ENCODE measurements around the gene DYNC2LI1. TPM values are rescaled to one million over a fixed set of nuclear protein-coding genes. Genes with fewer than 3 reads are reported as not detected.

The DYNC2LI1 gene
- total RNA-seq, 2 experiments from 2014 or later = 4.0 to 5.1 TPM

DNA sequence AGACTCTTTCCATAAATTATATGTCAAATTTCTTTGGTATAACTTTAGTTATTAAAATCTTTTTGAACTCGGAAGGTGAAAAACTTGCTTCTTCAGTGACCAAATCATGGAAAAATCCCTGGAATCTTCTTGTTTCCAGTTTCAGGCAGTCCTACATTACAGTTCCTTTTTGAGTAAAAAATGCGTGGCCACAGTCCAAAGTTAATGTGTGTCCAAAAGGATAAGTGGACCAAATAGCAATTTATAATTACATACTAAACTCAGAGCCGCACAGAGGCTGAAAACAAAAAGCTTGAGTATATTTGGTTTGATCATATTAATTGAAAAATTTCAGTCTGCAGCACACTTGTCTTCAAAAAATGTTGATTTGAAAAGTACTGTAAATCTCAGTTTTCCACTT is 28.4 kb upstream of the DYNC2LI1 start:
- ChIA-PET POLR2A (no interaction called here), CTCF (no interaction called here)
- no peaks in the 10 kb centered on the region for H3K9me3 Mint-ChIP-seq
- peaks cover 8% of the 10 kb centered on the region for H3K27me3 Mint-ChIP-seq
- no peak for DNase-seq
- H3K4me3 Mint-ChIP-seq = no peak overlapping the region
- H3K4me1 Mint-ChIP-seq = no peaks in the 10 kb centered on the region
- no peaks in the 10 kb centered on the region for H3K36me3 Mint-ChIP-seq (ENCODE audit: low read depth)
- H3K27ac Mint-ChIP-seq = no peak overlapping the region

DNA sequence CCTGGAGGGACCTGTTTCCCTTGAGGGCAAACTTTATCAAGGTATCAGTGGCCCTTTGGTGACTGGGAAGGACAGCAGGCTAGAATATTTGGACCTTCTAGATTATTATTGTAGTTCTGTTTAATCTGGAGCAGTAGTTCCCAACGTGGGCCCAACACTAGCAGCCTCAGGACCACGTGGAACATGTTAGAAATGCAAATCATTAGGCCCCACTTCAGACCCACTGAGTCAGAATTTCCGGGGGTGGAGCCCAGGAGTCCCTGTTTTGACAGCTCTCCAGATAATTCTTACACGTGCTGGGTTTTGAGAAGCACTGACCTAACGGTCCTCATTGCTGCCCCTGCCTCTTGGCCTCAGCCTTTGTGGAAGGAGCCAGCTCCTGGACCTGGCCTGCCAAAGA is 25.5 kb upstream of the DYNC2LI1 start:
- H3K4me1 Mint-ChIP-seq = no peaks in the 10 kb centered on the region
- H3K27me3 Mint-ChIP-seq = no peaks in the 10 kb centered on the region
- no peak overlapping the region for H3K27ac Mint-ChIP-seq
- DNase-seq = no peak
- ChIA-PET CTCF (interaction anchor here (1.0 kb wide), 1 partner anchor 64 kb away, joined by 4 read pairs; no protein-coding TSS in a partner anchor), POLR2A (no interaction called here)
- H3K36me3 Mint-ChIP-seq (ENCODE audit: low read depth) = no peaks in the 10 kb centered on the region
- no peaks in the 10 kb centered on the region for H3K9me3 Mint-ChIP-seq
- no peak overlapping the region for H3K4me3 Mint-ChIP-seq

DNA sequence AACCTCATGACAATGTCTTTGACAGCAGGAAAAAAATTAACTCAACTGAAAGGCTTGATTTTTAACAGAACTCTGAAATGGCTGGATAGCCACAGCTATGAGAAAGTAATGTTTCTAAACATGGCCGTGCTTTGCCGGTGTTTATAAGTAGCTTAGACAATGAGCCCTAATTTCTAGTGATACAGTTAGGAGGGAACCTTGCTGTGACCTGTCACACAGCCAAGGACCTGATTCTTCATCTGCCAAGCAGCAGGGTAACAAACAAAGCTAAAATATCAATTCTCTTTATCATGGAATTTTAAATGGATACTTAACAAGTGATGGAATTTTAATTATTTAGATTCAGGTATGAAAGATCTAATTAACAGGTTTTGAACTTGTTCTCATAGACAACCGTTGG is 24.3 kb upstream of the DYNC2LI1 start:
- CTCF ChIA-PET = no interaction called here
- Mint-ChIP-seq H3K9me3 (no peaks in the 10 kb centered on the region), H3K27me3 (no peaks in the 10 kb centered on the region), H3K4me1 (no peaks in the 10 kb centered on the region), H3K27ac (no peak overlapping the region), H3K4me3 (no peak overlapping the region), H3K36me3 (ENCODE audit: low read depth) (no peaks in the 10 kb centered on the region)
- DNase-seq = no peak
- POLR2A ChIA-PET = no interaction called here

DNA sequence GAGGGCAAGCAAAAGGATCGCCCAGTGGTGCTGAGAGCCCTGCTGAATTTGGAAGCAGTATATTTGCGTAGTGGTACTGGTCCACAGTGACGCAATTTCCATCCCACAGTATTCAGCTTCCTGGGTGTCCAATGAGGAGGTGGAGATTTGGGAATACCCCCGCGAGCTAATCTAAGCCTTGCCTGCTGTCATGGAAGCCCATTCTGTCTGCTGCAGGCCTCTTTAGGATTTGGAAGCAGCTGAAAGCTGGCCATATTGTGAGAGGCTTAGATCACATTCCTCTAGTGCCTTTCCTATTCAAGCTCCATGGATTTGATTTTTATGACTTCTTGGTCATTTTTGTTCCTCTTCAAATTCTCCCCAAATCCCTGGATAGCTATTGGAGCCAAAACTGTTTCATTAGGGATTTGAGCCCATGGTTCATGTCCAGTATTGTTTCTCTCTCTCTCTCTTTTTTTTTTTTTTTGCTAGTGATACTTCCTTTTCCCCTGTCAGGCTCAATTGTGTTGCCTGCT is 22.3 kb upstream of the DYNC2LI1 start:
- Mint-ChIP-seq H3K9me3 (no peaks in the 10 kb centered on the region), H3K36me3 (ENCODE audit: low read depth) (no peaks in the 10 kb centered on the region), H3K27ac (no peak overlapping the region), H3K27me3 (no peaks in the 10 kb centered on the region), H3K4me1 (no peaks in the 10 kb centered on the region), H3K4me3 (no peak overlapping the region)
- ChIA-PET POLR2A (no interaction called here), CTCF (interaction anchor here (0.6 kb wide), 2 partner anchors 18 to 110 kb away, joined by 4 read pairs; no protein-coding TSS in a partner anchor)
- no peak for DNase-seq

DNA sequence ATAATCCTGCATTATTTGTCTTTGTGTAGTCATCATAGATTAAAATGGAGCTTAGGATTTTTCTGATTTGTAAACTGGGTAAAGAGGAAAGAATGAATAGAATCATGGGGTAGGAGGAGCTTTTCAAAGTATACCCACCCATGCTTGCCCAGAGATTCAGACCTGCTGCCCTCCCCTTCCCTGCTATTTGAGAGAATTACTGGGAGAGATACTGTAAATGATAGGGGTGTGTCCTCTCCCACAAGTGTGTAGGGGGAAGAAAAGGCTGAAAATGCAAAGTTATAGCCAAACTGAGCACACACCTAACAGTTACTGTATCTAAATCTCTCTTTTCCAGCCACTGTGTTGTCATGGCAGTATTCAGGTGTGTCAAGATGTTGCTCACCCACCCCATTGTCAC is 21.5 kb upstream of the DYNC2LI1 start:
- Mint-ChIP-seq H3K36me3 (ENCODE audit: low read depth) (no peaks in the 10 kb centered on the region), H3K27ac (no peak overlapping the region), H3K27me3 (no peaks in the 10 kb centered on the region), H3K9me3 (no peaks in the 10 kb centered on the region), H3K4me1 (no peaks in the 10 kb centered on the region), H3K4me3 (no peak overlapping the region)
- no peak for DNase-seq
- ChIA-PET POLR2A (no interaction called here), CTCF (no interaction called here)

DNA sequence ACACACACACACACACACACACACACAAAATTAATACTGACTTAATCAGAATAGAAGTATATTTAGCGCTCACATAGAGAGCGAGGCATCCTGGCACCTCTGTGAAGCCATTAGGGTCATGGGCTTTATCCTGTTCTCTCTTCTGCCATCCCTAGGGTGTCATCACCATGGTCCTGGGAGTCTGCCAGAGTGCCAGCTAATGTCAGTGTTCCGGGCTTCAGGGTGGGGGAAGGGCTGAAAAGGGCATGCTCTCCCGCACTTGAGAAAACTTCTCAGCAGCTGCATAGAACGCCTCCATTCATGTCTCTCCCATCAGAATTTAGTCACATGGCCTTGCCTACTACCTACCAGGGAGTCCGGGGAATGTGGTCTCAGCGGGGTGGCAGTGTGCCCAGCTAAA is 19.7 kb upstream of the DYNC2LI1 start:
- H3K36me3 Mint-ChIP-seq (ENCODE audit: low read depth) = no peaks in the 10 kb centered on the region
- H3K9me3 Mint-ChIP-seq = no peaks in the 10 kb centered on the region
- H3K27me3 Mint-ChIP-seq = no peaks in the 10 kb centered on the region
- no peak overlapping the region for H3K4me3 Mint-ChIP-seq
- CTCF ChIA-PET = no interaction called here
- POLR2A ChIA-PET = no interaction called here
- H3K4me1 Mint-ChIP-seq = no peaks in the 10 kb centered on the region
- no peak for DNase-seq
- no peak overlapping the region for H3K27ac Mint-ChIP-seq

DNA sequence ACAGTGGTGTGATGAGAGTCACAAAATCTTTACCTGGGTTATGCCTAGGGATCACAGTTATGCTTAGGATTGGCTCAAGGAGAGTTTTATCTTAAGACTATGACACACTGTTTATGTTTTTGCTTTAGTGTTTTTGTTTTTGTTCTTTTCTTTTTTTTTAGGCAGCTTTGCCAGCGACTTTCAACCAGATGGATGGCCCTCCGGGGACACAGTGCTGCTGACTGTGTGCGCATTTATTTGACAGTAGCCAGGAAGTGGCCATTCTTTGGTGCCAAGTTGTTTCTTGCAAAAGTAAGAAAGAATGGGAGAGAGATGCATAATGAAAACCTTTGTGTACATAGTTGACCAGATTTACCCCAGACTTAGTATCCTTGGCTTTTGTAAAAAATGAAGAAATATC is 15.1 kb upstream of the DYNC2LI1 start:
- no peaks in the 10 kb centered on the region for H3K36me3 Mint-ChIP-seq (ENCODE audit: low read depth)
- ChIA-PET CTCF (no interaction called here), POLR2A (no interaction called here)
- no peak for DNase-seq
- no peaks in the 10 kb centered on the region for H3K4me1 Mint-ChIP-seq
- H3K9me3 Mint-ChIP-seq = no peaks in the 10 kb centered on the region
- no peak overlapping the region for H3K4me3 Mint-ChIP-seq
- H3K27me3 Mint-ChIP-seq = no peaks in the 10 kb centered on the region
- no peak overlapping the region for H3K27ac Mint-ChIP-seq

DNA sequence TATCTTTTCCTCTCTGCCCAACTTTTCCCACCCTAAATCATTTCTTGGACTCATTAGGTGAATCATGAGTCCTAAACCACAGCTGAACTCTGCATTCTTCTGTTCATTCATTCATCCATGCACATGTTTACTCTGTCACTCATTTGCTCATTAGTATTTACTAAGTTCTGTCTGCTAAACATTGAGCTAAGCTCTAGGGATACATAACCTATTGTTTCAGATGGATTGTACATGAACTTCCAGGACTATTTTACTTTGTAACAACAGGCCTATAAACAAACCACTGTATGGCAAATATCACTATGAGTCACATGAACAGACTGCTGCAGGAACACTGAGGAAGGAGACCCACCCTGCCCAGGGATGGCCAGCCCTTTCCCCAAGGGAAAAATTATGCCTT is 14.6 kb upstream of the DYNC2LI1 start:
- no peaks in the 10 kb centered on the region for H3K36me3 Mint-ChIP-seq (ENCODE audit: low read depth)
- H3K27ac Mint-ChIP-seq = no peak overlapping the region
- H3K4me3 Mint-ChIP-seq = no peak overlapping the region
- H3K9me3 Mint-ChIP-seq = no peaks in the 10 kb centered on the region
- POLR2A ChIA-PET = no interaction called here
- DNase-seq = no peak
- no peaks in the 10 kb centered on the region for H3K4me1 Mint-ChIP-seq
- no peaks in the 10 kb centered on the region for H3K27me3 Mint-ChIP-seq
- CTCF ChIA-PET = no interaction called here

DNA sequence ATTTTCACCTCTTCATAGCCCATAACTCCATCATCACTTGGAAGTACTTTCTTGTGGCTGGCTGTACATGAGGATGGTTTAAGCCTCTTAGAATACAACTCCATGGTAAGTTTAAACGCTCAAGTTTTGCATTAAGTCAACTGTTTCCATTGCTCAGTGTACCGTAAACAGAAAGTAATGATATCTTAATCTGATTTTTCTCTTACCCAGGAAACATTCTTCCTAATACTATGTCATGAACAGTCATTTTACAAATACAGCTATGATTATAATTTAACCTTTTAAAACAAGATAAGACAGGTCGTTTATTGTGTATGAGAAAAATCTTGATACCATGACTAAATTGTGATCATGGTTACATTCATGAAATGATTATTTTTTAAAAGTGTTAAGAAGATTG is 11.6 kb upstream of the DYNC2LI1 start:
- ChIA-PET CTCF (interaction anchor here (2.2 kb wide), 1 partner anchor 12 kb away, joined by 6 read pairs; the partner anchor contains the start of gene DYNC2LI1), POLR2A (no interaction called here)

DNA sequence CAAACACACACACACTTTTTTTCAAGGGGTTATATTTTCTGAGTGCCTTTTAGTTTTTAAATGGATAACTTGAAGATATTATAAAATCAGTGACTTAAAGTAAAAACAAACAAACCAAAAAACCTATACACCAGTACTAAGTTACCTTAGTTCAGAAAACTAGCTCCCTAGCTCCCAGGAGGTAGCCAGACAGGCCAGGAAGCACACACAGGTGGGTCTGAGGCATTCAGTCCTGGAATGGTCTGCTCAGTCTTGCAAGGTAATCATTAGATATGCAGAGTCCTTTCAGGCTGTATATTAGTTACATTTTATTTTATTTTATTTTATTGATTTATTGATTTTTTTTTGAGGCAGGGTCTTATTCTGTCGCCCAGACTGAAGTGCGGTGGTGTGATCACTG is 10.7 kb upstream of the DYNC2LI1 start:
- H3K27me3 Mint-ChIP-seq = no peaks in the 10 kb centered on the region
- ChIA-PET POLR2A (interaction anchor here (0.6 kb wide), 1 partner anchor 120 kb away, joined by 3 read pairs; no protein-coding TSS in a partner anchor), CTCF (no interaction called here)
- no peak for DNase-seq
- no peak overlapping the region for H3K27ac Mint-ChIP-seq
- no peaks in the 10 kb centered on the region for H3K4me1 Mint-ChIP-seq
- H3K9me3 Mint-ChIP-seq = no peaks in the 10 kb centered on the region
- no peaks in the 10 kb centered on the region for H3K36me3 Mint-ChIP-seq (ENCODE audit: low read depth)
- H3K4me3 Mint-ChIP-seq = no peak overlapping the region

More for the DNA sequence above, 11.6 kb upstream of the DYNC2LI1 start:
- no peaks in the 10 kb centered on the region for H3K9me3 Mint-ChIP-seq
- no peaks in the 10 kb centered on the region for H3K27me3 Mint-ChIP-seq
- no peaks in the 10 kb centered on the region for H3K4me1 Mint-ChIP-seq
- H3K27ac Mint-ChIP-seq = no peak overlapping the region
- DNase-seq = no peak
- no peaks in the 10 kb centered on the region for H3K36me3 Mint-ChIP-seq (ENCODE audit: low read depth)
- no peak overlapping the region for H3K4me3 Mint-ChIP-seq

DNA sequence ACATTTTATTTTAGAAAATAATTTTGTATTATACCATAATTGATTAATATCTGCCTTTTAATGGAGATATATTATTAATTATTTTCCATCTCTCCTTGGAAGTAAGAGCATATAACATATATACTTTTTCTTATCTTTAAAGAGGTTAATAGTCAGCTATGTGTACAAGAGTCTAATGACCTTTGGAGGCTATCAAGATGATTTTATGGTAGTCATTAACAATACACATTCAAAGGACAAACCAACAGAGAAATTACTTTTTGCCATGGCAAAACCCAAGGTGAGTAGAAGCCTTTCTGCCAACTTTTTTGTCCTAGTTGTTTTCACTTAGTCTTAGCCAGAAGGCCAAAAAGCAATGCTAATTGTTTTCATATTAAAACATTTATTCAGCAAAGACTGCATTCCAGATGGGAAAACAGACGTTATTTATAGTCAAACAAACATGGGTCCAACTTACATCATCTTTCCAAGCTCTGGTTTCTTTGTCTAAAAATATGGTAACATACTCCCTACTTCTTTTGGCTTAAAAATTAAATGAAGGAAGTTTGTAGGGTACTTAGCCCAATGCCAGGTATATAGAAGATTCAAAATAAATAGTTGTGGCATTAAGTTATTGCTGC is 9.6 kb upstream of the DYNC2LI1 start:
- Mint-ChIP-seq H3K4me1 (no peaks in the 10 kb centered on the region), H3K9me3 (no peaks in the 10 kb centered on the region), H3K27ac (no peak overlapping the region), H3K4me3 (no peak overlapping the region), H3K36me3 (ENCODE audit: low read depth) (no peaks in the 10 kb centered on the region), H3K27me3 (no peaks in the 10 kb centered on the region)
- POLR2A ChIA-PET = no interaction called here
- DNase-seq = no peak
- CTCF ChIA-PET = interaction anchor here (1.6 kb wide), 1 partner anchor 9 kb away, joined by 5 read pairs; the partner anchor contains the start of gene DYNC2LI1

DNA sequence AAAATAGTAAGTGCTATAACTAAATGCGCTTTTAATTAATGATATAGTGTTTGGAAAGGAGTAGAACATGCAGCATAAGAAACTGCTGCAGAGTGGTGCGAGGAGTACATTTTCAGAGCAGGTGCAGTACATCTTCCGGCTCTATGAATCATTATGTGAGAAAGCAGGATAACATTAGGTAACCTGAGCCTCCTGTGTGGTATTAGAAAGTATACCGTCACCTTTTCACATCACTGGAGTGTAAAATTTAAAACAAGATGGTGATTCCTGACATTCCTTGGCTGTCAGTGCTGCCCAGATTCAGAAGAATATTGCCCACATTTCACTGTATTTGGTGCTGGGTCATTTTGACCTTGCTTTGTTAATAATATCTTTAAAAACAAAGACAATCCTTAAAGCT is 7.8 kb upstream of the DYNC2LI1 start:
- Mint-ChIP-seq H3K36me3 (ENCODE audit: low read depth) (no peaks in the 10 kb centered on the region), H3K4me1 (no peaks in the 10 kb centered on the region), H3K27ac (no peak overlapping the region), H3K4me3 (no peak overlapping the region), H3K27me3 (no peaks in the 10 kb centered on the region), H3K9me3 (no peaks in the 10 kb centered on the region)
- POLR2A ChIA-PET = no interaction called here
- CTCF ChIA-PET = no interaction called here
- no peak for DNase-seq

DNA sequence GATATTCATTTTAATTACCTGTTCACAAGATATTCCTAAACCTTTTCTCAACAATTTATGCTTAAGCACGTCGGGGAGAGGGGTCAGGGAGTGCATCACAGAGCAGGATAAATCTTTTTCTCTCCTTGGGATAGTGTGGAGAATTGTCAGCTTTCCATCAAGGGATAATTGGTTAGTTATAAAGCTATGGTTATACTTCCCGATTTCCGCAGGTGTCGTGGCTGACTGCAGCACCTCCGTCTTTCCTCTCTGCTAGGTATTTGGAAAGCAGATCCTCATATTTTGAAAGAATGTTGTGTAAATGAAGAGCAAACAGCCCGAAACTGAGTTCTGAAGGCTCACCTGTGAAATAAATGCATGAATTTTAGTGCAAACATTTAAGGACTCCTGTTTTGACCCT is 778 bp downstream of the DYNC2LI1 start:
- peak overlapping the region; percentile 92 for H3K4me3 Mint-ChIP-seq
- no peaks in the 10 kb centered on the region for H3K9me3 Mint-ChIP-seq
- H3K27me3 Mint-ChIP-seq = no peaks in the 10 kb centered on the region
- H3K4me1 Mint-ChIP-seq = peaks cover 16% of the 10 kb centered on the region
- DNase-seq = no peak
- CTCF ChIA-PET = interaction anchor here (1.3 kb wide), 1 partner anchor 13 kb away, joined by 6 read pairs; no protein-coding TSS in a partner anchor
- no peaks in the 10 kb centered on the region for H3K36me3 Mint-ChIP-seq (ENCODE audit: low read depth)
- POLR2A ChIA-PET = no interaction called here
- peak overlapping the region; percentile 63 for H3K27ac Mint-ChIP-seq

DNA sequence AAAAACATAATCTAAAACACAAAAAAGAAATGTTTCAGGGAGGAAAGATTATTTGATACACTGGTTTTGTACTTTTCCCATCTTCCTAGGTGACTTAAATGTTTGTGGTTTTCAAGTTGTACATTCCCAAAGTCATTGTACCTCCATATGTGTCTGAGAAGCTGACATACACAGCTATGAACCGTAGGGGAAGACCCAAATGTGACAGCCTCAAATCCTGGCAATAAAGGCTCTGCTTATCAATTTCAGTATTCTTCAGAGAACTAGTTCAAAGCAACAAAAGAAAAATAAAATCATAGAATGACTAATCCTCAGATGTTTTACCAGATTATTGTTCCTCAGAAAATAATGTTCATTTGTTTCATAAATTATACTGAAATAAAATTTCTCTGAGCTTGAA is 2.5 kb downstream of the DYNC2LI1 start:
- H3K4me3 Mint-ChIP-seq = no peak overlapping the region
- no peaks in the 10 kb centered on the region for H3K36me3 Mint-ChIP-seq (ENCODE audit: low read depth)
- ChIA-PET CTCF (no interaction called here), POLR2A (no interaction called here)
- H3K27me3 Mint-ChIP-seq = no peaks in the 10 kb centered on the region
- peaks cover 16% of the 10 kb centered on the region for H3K4me1 Mint-ChIP-seq
- no peaks in the 10 kb centered on the region for H3K9me3 Mint-ChIP-seq
- DNase-seq = no peak
- no peak overlapping the region for H3K27ac Mint-ChIP-seq

Measured in activated CD4-positive, alpha-beta T cell treated with anti-CD3 and anti-CD28 coated beads, Interleukin-2, amount 10 ng/mL, durations not matched to agents 7 days and 5 days (primary cell).